Prostate gland (tissue), 2 donors: ENCODE results near the gene PDIA5. TPM values are rescaled to one million over a fixed set of nuclear protein-coding genes. Genes with fewer than 3 reads are reported as not detected.

Source experiments
- DNase-seq: peaks from one replicate; pipeline ENCODE4 v3.0.0-alpha.2; 2019; ENCODE audit warnings: low spot score
- H3K27ac ChIP-seq, 2 donors: fragments of 200-600 bp; sonication (generic); 2 replicates each; pipeline ENCODE4 v1.5.1; 2017 to 2019
- H3K27me3 ChIP-seq: fragments of 200-600 bp; sonication (generic); replicated peaks from 2 replicates; pipeline ENCODE4 v1.5.1; 2019; ENCODE audit not compliant: insufficient read depth
- H3K36me3 ChIP-seq, 2 donors: fragments of 200-600 bp; sonication (generic); 1 replicate in 1 of 2; 2 replicates in 1 of 2; pipeline versions ENCODE4 v1.5.1 to v1.8.1; 2017 to 2019
- H3K4me1 ChIP-seq: fragments of 200-600 bp; sonication (generic); replicated peaks from 2 replicates; pipeline ENCODE4 v1.5.1; 2019
- H3K4me3 ChIP-seq, 2 donors: fragments of 200-600 bp; sonication (generic); 2 replicates each; pipeline ENCODE4 v1.5.1; 2017 to 2019
- H3K9me3 ChIP-seq: fragments of 200-600 bp; sonication (generic); 2 replicates; pipeline ENCODE4 v1.5.1; 2017
- POLR2A ChIP-seq: fragments of 450-650 bp; IDR thresholded peaks from one replicate; pipeline ENCODE4 v1.6.1; 2016; ENCODE audit warnings: antibody characterized with exemption, mild to moderate bottlenecking
- POLR2AphosphoS5 ChIP-seq: sonication (generic); formaldehyde crosslinking; IDR thresholded peaks from one replicate; pipeline ENCODE4 v1.6.1; 2017; ENCODE audit warnings: antibody characterized with exemption
- WGBS: methylation state at CpG from one replicate; pipeline ENCODE4 v1.1.5; 2018; 5-methylcytosine and 5-hydroxymethylcytosine counted together
- intact Hi-C: fragments of 100-400 bp; cut with DNase I; formaldehyde crosslinking; loops from one replicate; pipeline ENCODE4 v1.14.2; 2022
- total RNA-seq, 2 donors: library from RNA; depleted of rRNA; stranded (reverse); fragments of >200 nt; gene quantifications; one replicate each; pipeline ENCODE4 v1.1.0, GENCODE V29; 2016
- TF ChIP-seq, protein P1 (sequence below), 4 experiments: fragments of 200-600 bp in 2 of 4; fragments of 450-650 bp in 2 of 4; sonication (generic) in 2 of 4; IDR thresholded peaks; 1 replicate in 3 of 4; 2 replicates in 1 of 4; pipeline ENCODE4 v1.5.1; 2016 to 2019; ENCODE audit warnings: antibody characterized with exemption in 4 of 4, mild to moderate bottlenecking in 2 of 4, moderate library complexity in 2 of 4

PDIA5 gene
- total RNA-seq, 2 donors from 2014 or later = 67.9 to 75.9 TPM

DNA sequence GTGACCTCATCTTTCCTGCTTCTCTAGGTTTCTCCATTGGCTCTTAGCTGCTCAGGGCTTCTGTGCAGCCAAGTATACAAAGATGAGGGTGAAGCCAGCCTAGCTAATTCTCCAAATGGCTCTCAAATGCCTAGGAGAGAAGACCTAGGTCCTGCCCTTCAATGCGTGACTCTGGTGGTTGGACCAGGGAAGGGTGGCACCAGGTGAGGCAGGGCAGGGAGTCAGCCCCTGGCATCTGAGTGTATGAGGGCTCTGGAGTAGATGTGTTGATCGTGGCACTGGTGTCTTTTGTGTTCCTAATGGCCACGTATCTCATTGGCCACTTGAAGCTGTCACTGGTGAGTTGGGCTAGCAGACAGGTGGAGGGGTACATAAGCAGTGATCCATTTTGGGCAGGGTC lies 59.8 kb downstream of the PDIA5 start:
- no peaks in the 10 kb centered on the region for H3K27me3 ChIP-seq
- no peak for DNase-seq
- no peaks in the 10 kb centered on the region for H3K36me3 ChIP-seq
- intact Hi-C loops = no loop called here
- no peak overlapping the region for H3K4me3 ChIP-seq
- TF ChIP-seq POLR2AphosphoS5 = no peak
- TF ChIP-seq POLR2A = no peak
- TF ChIP-seq, protein P1, sequence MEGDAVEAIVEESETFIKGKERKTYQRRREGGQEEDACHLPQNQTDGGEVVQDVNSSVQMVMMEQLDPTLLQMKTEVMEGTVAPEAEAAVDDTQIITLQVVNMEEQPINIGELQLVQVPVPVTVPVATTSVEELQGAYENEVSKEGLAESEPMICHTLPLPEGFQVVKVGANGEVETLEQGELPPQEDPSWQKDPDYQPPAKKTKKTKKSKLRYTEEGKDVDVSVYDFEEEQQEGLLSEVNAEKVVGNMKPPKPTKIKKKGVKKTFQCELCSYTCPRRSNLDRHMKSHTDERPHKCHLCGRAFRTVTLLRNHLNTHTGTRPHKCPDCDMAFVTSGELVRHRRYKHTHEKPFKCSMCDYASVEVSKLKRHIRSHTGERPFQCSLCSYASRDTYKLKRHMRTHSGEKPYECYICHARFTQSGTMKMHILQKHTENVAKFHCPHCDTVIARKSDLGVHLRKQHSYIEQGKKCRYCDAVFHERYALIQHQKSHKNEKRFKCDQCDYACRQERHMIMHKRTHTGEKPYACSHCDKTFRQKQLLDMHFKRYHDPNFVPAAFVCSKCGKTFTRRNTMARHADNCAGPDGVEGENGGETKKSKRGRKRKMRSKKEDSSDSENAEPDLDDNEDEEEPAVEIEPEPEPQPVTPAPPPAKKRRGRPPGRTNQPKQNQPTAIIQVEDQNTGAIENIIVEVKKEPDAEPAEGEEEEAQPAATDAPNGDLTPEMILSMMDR (IDR thresholded peaks at IDR 0.05) = no peak
- H3K27ac ChIP-seq = no peak overlapping the region
- no peaks in the 10 kb centered on the region for H3K9me3 ChIP-seq
- H3K4me1 ChIP-seq = no peaks in the 10 kb centered on the region
- 97% methylated on average over 3 of the region's 3 CpGs for WGBS

DNA sequence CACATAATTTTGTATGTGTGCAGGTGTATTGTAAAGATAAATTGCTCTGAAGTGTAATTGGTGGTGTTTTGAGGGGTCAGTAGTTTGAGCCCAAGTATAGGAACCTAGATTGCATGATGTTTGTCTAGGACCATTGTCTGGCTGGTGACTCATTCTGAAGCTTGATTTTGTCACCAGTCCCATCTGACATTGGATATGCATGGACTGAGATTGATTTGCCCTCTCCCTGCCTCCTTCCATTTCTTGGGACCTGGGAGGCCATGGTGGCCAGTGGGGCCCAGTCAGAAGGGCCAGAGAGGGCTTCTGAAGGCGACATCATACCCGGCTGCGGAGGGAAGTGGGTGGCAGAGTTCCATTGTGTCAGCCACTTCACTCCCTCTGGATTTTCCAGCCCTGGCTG lies 62.3 kb downstream of the PDIA5 start:
- no peak for DNase-seq
- no peaks in the 10 kb centered on the region for H3K27me3 ChIP-seq
- intact Hi-C loops = no loop called here
- no peaks in the 10 kb centered on the region for H3K36me3 ChIP-seq
- no peak overlapping the region for H3K27ac ChIP-seq
- whole genome bisulfite sequencing = 97% methylated on average over 3 of the region's 3 CpGs
- H3K9me3 ChIP-seq = no peaks in the 10 kb centered on the region
- no peak overlapping the region for H3K4me3 ChIP-seq
- TF ChIP-seq POLR2A (no peak), POLR2AphosphoS5 (no peak)
- TF ChIP-seq, protein P1 (IDR thresholded peaks at IDR 0.05) = no peak
- H3K4me1 ChIP-seq = no peaks in the 10 kb centered on the region

- TF ChIP-seq POLR2A (no peak), POLR2AphosphoS5 (no peak)
- TF ChIP-seq, protein P1 (IDR thresholded peaks at IDR 0.05) = no peak
- intact Hi-C loops = no loop called here
- DNase-seq = no peak
- H3K27ac ChIP-seq = no peak overlapping the region
- H3K27me3 ChIP-seq = no peaks in the 10 kb centered on the region
- H3K9me3 ChIP-seq = no peaks in the 10 kb centered on the region
- 97% methylated on average over 7 of the region's 7 CpGs for WGBS
- H3K4me3 ChIP-seq = no peak overlapping the region
- no peaks in the 10 kb centered on the region for H3K36me3 ChIP-seq
- no peaks in the 10 kb centered on the region for H3K4me1 ChIP-seq
These were observed 62.7 kb downstream of the PDIA5 start for GRCh38 chr3:123129532-123129931.

GRCh38 chr3:123130079-123130750 lies 63.4 kb downstream of the PDIA5 start:
- Histone ChIP-seq H3K36me3 (no peaks in the 10 kb centered on the region), H3K27ac (no peak overlapping the region), H3K27me3 (no peaks in the 10 kb centered on the region), H3K4me3 (no peak overlapping the region), H3K9me3 (no peaks in the 10 kb centered on the region), H3K4me1 (no peaks in the 10 kb centered on the region)
- intact Hi-C loops = no loop called here
- DNase-seq = no peak
- TF ChIP-seq, protein P1 (IDR thresholded peaks at IDR 0.05) = no peak
- TF ChIP-seq POLR2A (no peak), POLR2AphosphoS5 (no peak)
- WGBS = 90% methylated on average over 12 of the region's 12 CpGs

GRCh38 chr3:123134671-123135070 lies 67.8 kb downstream of the PDIA5 start:
- H3K4me1 ChIP-seq = no peaks in the 10 kb centered on the region
- no peak overlapping the region for H3K27ac ChIP-seq
- no peak overlapping the region for H3K4me3 ChIP-seq
- TF ChIP-seq, protein P1 (IDR thresholded peaks at IDR 0.05) = no peak
- TF ChIP-seq POLR2A = no peak
- no peak for TF ChIP-seq POLR2AphosphoS5
- H3K36me3 ChIP-seq = no peaks in the 10 kb centered on the region
- no peaks in the 10 kb centered on the region for H3K27me3 ChIP-seq
- no peak for DNase-seq
- intact Hi-C loops = no loop called here
- no peaks in the 10 kb centered on the region for H3K9me3 ChIP-seq
- 91% methylated on average over 10 of the region's 10 CpGs for WGBS
